ENCODE data around the gene LMCD1.

The LMCD1 gene

DNA sequence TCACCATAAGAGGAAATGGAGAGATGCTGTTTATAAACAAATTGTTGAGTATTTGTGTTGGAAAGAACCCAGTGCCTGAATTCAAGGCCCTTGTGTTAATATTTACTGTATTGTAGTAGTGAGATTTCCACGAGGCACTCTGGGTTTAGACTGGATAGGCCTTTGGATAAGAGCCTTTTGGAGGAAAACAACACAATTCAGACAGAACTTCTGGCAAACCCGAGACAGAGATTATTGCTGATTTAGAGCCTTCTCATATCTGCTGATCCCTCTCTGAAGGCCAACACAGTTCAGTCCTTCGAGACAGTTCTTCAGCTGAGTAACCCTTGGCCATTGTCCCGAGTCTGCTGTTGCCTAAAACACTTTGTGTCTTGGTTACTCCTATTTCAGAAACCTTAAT lies 55.7 kb downstream of the LMCD1 start:
- TF ChIP-seq, protein P1, sequence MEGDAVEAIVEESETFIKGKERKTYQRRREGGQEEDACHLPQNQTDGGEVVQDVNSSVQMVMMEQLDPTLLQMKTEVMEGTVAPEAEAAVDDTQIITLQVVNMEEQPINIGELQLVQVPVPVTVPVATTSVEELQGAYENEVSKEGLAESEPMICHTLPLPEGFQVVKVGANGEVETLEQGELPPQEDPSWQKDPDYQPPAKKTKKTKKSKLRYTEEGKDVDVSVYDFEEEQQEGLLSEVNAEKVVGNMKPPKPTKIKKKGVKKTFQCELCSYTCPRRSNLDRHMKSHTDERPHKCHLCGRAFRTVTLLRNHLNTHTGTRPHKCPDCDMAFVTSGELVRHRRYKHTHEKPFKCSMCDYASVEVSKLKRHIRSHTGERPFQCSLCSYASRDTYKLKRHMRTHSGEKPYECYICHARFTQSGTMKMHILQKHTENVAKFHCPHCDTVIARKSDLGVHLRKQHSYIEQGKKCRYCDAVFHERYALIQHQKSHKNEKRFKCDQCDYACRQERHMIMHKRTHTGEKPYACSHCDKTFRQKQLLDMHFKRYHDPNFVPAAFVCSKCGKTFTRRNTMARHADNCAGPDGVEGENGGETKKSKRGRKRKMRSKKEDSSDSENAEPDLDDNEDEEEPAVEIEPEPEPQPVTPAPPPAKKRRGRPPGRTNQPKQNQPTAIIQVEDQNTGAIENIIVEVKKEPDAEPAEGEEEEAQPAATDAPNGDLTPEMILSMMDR (IDR thresholded peaks at IDR 0.05; ENCODE audit: insufficient read depth, low read length, poor library complexity, severe bottlenecking) = no peak
- TF ChIP-seq EZH2phosphoT487 (conservative IDR thresholded peaks at IDR 0.05; ENCODE audit: low read length) = no peak
- Histone ChIP-seq H2AFZ (ENCODE audit: low read depth, low read length, severe bottlenecking) (no peak overlapping the region), H3K9me2 (replicated peaks; ENCODE audit: insufficient read depth, low read length) (no peaks in the 10 kb centered on the region), H4K20me1 (ENCODE audit: low read depth, low read length) (no peaks in the 10 kb centered on the region), H3F3A (ENCODE audit: insufficient read depth) (no peaks in the 10 kb centered on the region), H3K4me2 (ENCODE audit: low read depth, low read length, poor library complexity, severe bottlenecking) (no peak overlapping the region), H3K9ac (ENCODE audit: low read length) (no peak overlapping the region), H3K27me3 (ENCODE audit: low read length) (no peaks in the 10 kb centered on the region), H3K36me3 (ENCODE audit: low read length) (no peaks in the 10 kb centered on the region), H3K9me3 (ENCODE audit: insufficient read depth, low read length) (no peaks in the 10 kb centered on the region), H3K4me3 (ENCODE audit: insufficient read depth, low read length, poor library complexity, severe bottlenecking) (no peak overlapping the region), H3K27ac (ENCODE audit: low read depth, low read length) (no peak overlapping the region), H3K79me2 (ENCODE audit: insufficient read depth, low read length) (no peaks in the 10 kb centered on the region)

DNA sequence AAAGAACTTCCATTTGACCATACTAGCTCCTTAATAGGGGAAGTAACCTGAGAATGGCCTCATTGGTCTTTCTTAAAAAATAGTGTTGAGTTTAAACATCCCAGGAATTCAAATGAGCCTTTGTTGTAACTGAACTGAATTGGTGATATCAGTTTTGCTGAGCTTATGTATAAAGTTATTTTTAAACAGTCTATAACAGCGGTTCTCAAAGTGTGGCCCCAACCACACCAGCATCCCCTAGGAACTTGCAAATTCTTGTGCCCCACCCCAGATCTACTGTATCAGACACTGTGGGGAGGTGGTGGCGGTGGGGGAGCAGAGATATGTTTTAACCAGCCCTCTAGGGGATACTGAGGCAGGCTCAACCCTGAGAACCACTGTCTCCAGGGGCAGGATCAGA lies 57.0 kb downstream of the LMCD1 start:
- H3K36me3 ChIP-seq (ENCODE audit: low read length) = no peaks in the 10 kb centered on the region
- no peak overlapping the region for H2AFZ ChIP-seq (ENCODE audit: low read depth, low read length, severe bottlenecking)
- no peaks in the 10 kb centered on the region for H3K9me2 ChIP-seq (replicated peaks; ENCODE audit: insufficient read depth, low read length)
- no peaks in the 10 kb centered on the region for H3K9me3 ChIP-seq (ENCODE audit: insufficient read depth, low read length)
- no peak overlapping the region for H3K27ac ChIP-seq (ENCODE audit: low read depth, low read length)
- H3K79me2 ChIP-seq (ENCODE audit: insufficient read depth, low read length) = no peaks in the 10 kb centered on the region
- H3K27me3 ChIP-seq (ENCODE audit: low read length) = no peaks in the 10 kb centered on the region
- H3K9ac ChIP-seq (ENCODE audit: low read length) = no peak overlapping the region
- TF ChIP-seq, protein P1 (IDR thresholded peaks at IDR 0.05; ENCODE audit: insufficient read depth, low read length, poor library complexity, severe bottlenecking) = no peak
- TF ChIP-seq EZH2phosphoT487 (conservative IDR thresholded peaks at IDR 0.05; ENCODE audit: low read length) = no peak
- no peak overlapping the region for H3K4me3 ChIP-seq (ENCODE audit: insufficient read depth, low read length, poor library complexity, severe bottlenecking)
- H3F3A ChIP-seq (ENCODE audit: insufficient read depth) = no peaks in the 10 kb centered on the region
- H4K20me1 ChIP-seq (ENCODE audit: low read depth, low read length) = no peaks in the 10 kb centered on the region
- H3K4me2 ChIP-seq (ENCODE audit: low read depth, low read length, poor library complexity, severe bottlenecking) = no peak overlapping the region

DNA sequence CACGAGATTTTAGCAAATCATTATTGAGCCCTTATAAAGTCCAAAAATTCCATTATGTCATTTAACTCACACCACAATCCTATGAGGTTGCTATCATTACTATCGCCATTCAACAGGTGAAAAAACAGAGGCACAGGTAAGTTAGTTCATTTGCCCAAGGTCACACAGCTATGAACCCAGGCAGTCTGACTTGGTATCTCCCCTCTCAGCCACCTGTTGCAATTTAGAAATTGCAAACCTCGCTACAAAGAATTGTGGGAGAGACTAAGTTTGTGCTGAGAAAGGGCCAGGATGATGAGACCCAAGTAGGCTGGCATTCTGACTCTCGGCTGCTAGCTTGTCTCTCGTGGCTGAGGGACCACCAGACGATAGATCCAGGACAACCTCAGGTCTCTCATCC lies 57.7 kb downstream of the LMCD1 start:
- Histone ChIP-seq H3F3A (ENCODE audit: insufficient read depth) (no peaks in the 10 kb centered on the region), H2AFZ (ENCODE audit: low read depth, low read length, severe bottlenecking) (no peak overlapping the region), H3K27ac (ENCODE audit: low read depth, low read length) (no peak overlapping the region), H3K79me2 (ENCODE audit: insufficient read depth, low read length) (no peaks in the 10 kb centered on the region), H4K20me1 (ENCODE audit: low read depth, low read length) (no peaks in the 10 kb centered on the region), H3K27me3 (ENCODE audit: low read length) (no peaks in the 10 kb centered on the region), H3K9me3 (ENCODE audit: insufficient read depth, low read length) (no peaks in the 10 kb centered on the region), H3K9ac (ENCODE audit: low read length) (no peak overlapping the region), H3K4me2 (ENCODE audit: low read depth, low read length, poor library complexity, severe bottlenecking) (no peak overlapping the region), H3K9me2 (replicated peaks; ENCODE audit: insufficient read depth, low read length) (no peaks in the 10 kb centered on the region), H3K4me3 (ENCODE audit: insufficient read depth, low read length, poor library complexity, severe bottlenecking) (no peak overlapping the region), H3K36me3 (ENCODE audit: low read length) (no peaks in the 10 kb centered on the region)
- no peak for TF ChIP-seq EZH2phosphoT487 (conservative IDR thresholded peaks at IDR 0.05; ENCODE audit: low read length)
- TF ChIP-seq, protein P1 (IDR thresholded peaks at IDR 0.05; ENCODE audit: insufficient read depth, low read length, poor library complexity, severe bottlenecking) = no peak
